H9 (cell line): ENCODE results near the gene MAML3. TPM values are rescaled to one million over a fixed set of nuclear protein-coding genes. Genes with fewer than 3 reads are reported as not detected.

Experiments used
- DNase-seq: peaks from one replicate; pipeline ENCODE4 v3.0.0-alpha.2; 2017
- H2AFZ ChIP-seq: one replicate; pipeline ENCODE4 v1.6.1; 2013; ENCODE audit warnings: mild to moderate bottlenecking, low read length, control low read depth, moderate library complexity
- H2AK5ac ChIP-seq: 2 replicates; pipeline ENCODE4 v1.6.1; 2013; ENCODE audit warnings: low read length, control low read depth, mixed read lengths; ENCODE audit not compliant: insufficient read length
- H2BK120ac ChIP-seq: one replicate; pipeline ENCODE4 v1.6.1; 2013; ENCODE audit warnings: low read depth, mild to moderate bottlenecking, low read length, control low read depth, inconsistent platforms; ENCODE audit not compliant: poor library complexity, severe bottlenecking
- H2BK12ac ChIP-seq: 2 replicates; pipeline ENCODE4 v1.6.1; 2013; ENCODE audit warnings: low read length, control low read depth, mixed read lengths, low read depth; ENCODE audit not compliant: insufficient read length
- H2BK15ac ChIP-seq: 2 replicates; pipeline ENCODE4 v1.6.1; 2013; ENCODE audit warnings: low read depth, low read length, control low read depth
- H2BK20ac ChIP-seq: one replicate; pipeline ENCODE4 v1.6.1; 2013; ENCODE audit warnings: low read depth, mild to moderate bottlenecking, low read length, control low read depth, inconsistent platforms; ENCODE audit not compliant: poor library complexity, severe bottlenecking
- H2BK5ac ChIP-seq: 2 replicates; pipeline ENCODE4 v1.6.1; 2013; ENCODE audit warnings: low read length, control low read depth, mixed read lengths; ENCODE audit not compliant: insufficient read length
- H3K14ac ChIP-seq: 2 replicates; pipeline ENCODE4 v1.6.1; 2013; ENCODE audit warnings: low read length, control low read depth; ENCODE audit not compliant: insufficient read depth
- H3K18ac ChIP-seq: 2 replicates; pipeline ENCODE4 v1.6.1; 2013; ENCODE audit warnings: low read depth, mild to moderate bottlenecking, mixed read lengths, low read length, control low read depth; ENCODE audit not compliant: insufficient read length
- H3K23ac ChIP-seq: 2 replicates; pipeline ENCODE4 v1.6.1; 2013; ENCODE audit warnings: low read length, control low read depth, mixed read lengths, low read depth; ENCODE audit not compliant: insufficient read length
- H3K23me2 ChIP-seq: 2 replicates; pipeline ENCODE4 v1.6.1; 2013; ENCODE audit warnings: low read depth, mild to moderate bottlenecking, mixed read lengths, low read length, control low read depth; ENCODE audit not compliant: insufficient read length, poor library complexity, severe bottlenecking
- H3K27ac ChIP-seq: 2 replicates; pipeline ENCODE4 v1.5.1; 2013; ENCODE audit warnings: low read length, control low read depth, mixed read lengths, low read depth; ENCODE audit not compliant: insufficient read length
- H3K27me3 ChIP-seq: 2 replicates; pipeline ENCODE4 v1.6.1; 2013; ENCODE audit warnings: low read length, control low read depth, inconsistent platforms; ENCODE audit not compliant: insufficient read depth
- H3K4ac ChIP-seq: 2 replicates; pipeline ENCODE4 v1.6.1; 2013; ENCODE audit warnings: low read depth, mild to moderate bottlenecking, control low read depth, inconsistent platforms, low read length, moderate library complexity
- H3K4me1 ChIP-seq: 2 replicates; pipeline ENCODE4 v1.6.1; 2013; ENCODE audit warnings: low read length, control low read depth, inconsistent platforms; ENCODE audit not compliant: insufficient read depth
- H3K4me2 ChIP-seq: 2 replicates; pipeline ENCODE4 v1.6.1; 2013; ENCODE audit warnings: low read length, control low read depth, mixed read lengths; ENCODE audit not compliant: insufficient read length, insufficient read depth
- H3K56ac ChIP-seq: 2 replicates; pipeline ENCODE4 v1.6.1; 2013; ENCODE audit warnings: low read depth, mild to moderate bottlenecking, mixed read lengths, low read length, control low read depth; ENCODE audit not compliant: insufficient read length
- H3K79me1 ChIP-seq: 2 replicates; pipeline ENCODE4 v1.6.1; 2013; ENCODE audit warnings: low read depth, mild to moderate bottlenecking, moderate library complexity, low read length, control low read depth, inconsistent platforms; ENCODE audit not compliant: insufficient read depth, poor library complexity, severe bottlenecking
- H3K79me2 ChIP-seq: 2 replicates; pipeline ENCODE4 v1.6.1; 2013; ENCODE audit warnings: low read length, control low read depth, inconsistent platforms; ENCODE audit not compliant: insufficient read depth
- H3K9ac ChIP-seq: 2 replicates; pipeline ENCODE4 v1.6.1; 2013; ENCODE audit warnings: low read length, control low read depth, mixed read lengths; ENCODE audit not compliant: insufficient read length; ENCODE audit errors: extremely low read depth
- H3K9me3 ChIP-seq: one replicate; pipeline ENCODE4 v1.6.1; 2013; ENCODE audit warnings: low read depth, low read length, inconsistent platforms; ENCODE audit not compliant: control insufficient read depth
- H3T11ph ChIP-seq: one replicate; pipeline ENCODE4 v1.6.1; 2013; ENCODE audit warnings: mild to moderate bottlenecking, low read length, control low read depth, inconsistent platforms
- H4K20me1 ChIP-seq: one replicate; pipeline ENCODE4 v1.6.1; 2013; ENCODE audit not compliant: control insufficient read depth, insufficient read length, insufficient read depth
- H4K5ac ChIP-seq: 2 replicates; pipeline ENCODE4 v1.6.1; 2013; ENCODE audit warnings: low read depth, mild to moderate bottlenecking, mixed read lengths, low read length, control low read depth; ENCODE audit not compliant: insufficient read length
- H4K8ac ChIP-seq: replicated peaks from 2 replicates; pipeline ENCODE4 v1.6.1; 2013; ENCODE audit warnings: low read length, control low read depth, mixed read lengths, low read depth; ENCODE audit not compliant: insufficient read length
- H4K91ac ChIP-seq: 2 replicates; pipeline ENCODE4 v1.6.1; 2013; ENCODE audit warnings: low read depth, mild to moderate bottlenecking, moderate library complexity, mixed read lengths, low read length, control low read depth; ENCODE audit not compliant: insufficient read length
- H3K27ac Mint-ChIP-seq, 3 experiments: 2 replicates in 2 of 3; 3 replicates in 1 of 3; pipeline ENCODE4 v1.8.0; 2020 to 2021; ENCODE audit warnings: mixed read lengths in 3 of 3, mild to moderate bottlenecking in 1 of 3, moderate library complexity in 1 of 3
- H3K27me3 Mint-ChIP-seq: 2 replicates; pipeline ENCODE4 v1.8.0; 2021; ENCODE audit warnings: low read depth, mild to moderate bottlenecking, moderate library complexity, mixed read lengths
- H3K36me3 Mint-ChIP-seq, 3 experiments: 2 replicates in 2 of 3; 3 replicates in 1 of 3; pipeline ENCODE4 v1.8.0; 2020 to 2021; ENCODE audit warnings: low read depth in 3 of 3, mixed read lengths in 3 of 3; ENCODE audit not compliant: insufficient read depth in 1 of 3
- H3K4me1 Mint-ChIP-seq, 2 experiments: 2 replicates each; pipeline ENCODE4 v1.8.0; 2020; ENCODE audit warnings: mixed read lengths in 2 of 2
- H3K4me3 Mint-ChIP-seq, 2 experiments: 2 replicates in 1 of 2; 3 replicates in 1 of 2; pipeline ENCODE4 v1.8.0; 2020 to 2021; ENCODE audit warnings: mild to moderate bottlenecking in 2 of 2, mixed read lengths in 2 of 2, moderate library complexity in 1 of 2
- H3K9me3 Mint-ChIP-seq, 2 experiments: 2 replicates in 1 of 2; 3 replicates in 1 of 2; pipeline ENCODE4 v1.8.0; 2020; ENCODE audit warnings: mild to moderate bottlenecking in 2 of 2, mixed read lengths in 2 of 2, moderate library complexity in 1 of 2
- CTCF ChIP-seq: fragments of 200-600 bp; sonication (generic); conservative IDR thresholded peaks from 3 replicates; pipeline ENCODE4 v1.8.0; 2021; ENCODE audit warnings: antibody characterized with exemption, mild to moderate bottlenecking
- WGBS: extraction: QIAGEN DNeasy Blood & Tissue Kit; methylation state at CpG from one replicate; pipeline ENCODE4 v1.1.7; 2013; ENCODE audit warnings: missing lambda C conversion rate, low lambda C conversion rate, mixed read lengths; ENCODE audit not compliant: insufficient read length; ENCODE audit errors: extremely low coverage; 5-methylcytosine and 5-hydroxymethylcytosine counted together
- total RNA-seq: library from RNA; stranded (reverse); gene quantifications from 2 replicates; pipeline ENCODE4 v1.2.1, GENCODE V29; 2021

MAML3 gene
- total RNA-seq, 1 experiment from 2014 or later: 3.9 TPM

GRCh38 chr4:139682741-139683151, 471.2 kb downstream of the MAML3 start:
- no peak overlapping the region for H3K27ac Mint-ChIP-seq
- H3K14ac ChIP-seq: no peak overlapping the region; the same call in 1 of the 2 replicates
- no peak overlapping the region for H3K4me3 Mint-ChIP-seq
- no peaks in the 10 kb centered on the region for H3K79me1 ChIP-seq
- H3K79me2 ChIP-seq: no peaks in the 10 kb centered on the region
- no peak overlapping the region for H2BK5ac ChIP-seq
- peaks cover 5 to 14% of the 10 kb centered on the region in 2 experiments; a peak in 4 of 5 replicates for H3K9me3 Mint-ChIP-seq
- peaks cover 2% of the 10 kb centered on the region; the same call in 1 of the 2 replicates for H3K27me3 Mint-ChIP-seq
- H3K23me2 ChIP-seq: no peaks in the 10 kb centered on the region
- H2BK12ac ChIP-seq: no peak overlapping the region
- H3K18ac ChIP-seq: no peak overlapping the region
- H2AFZ ChIP-seq: no peak overlapping the region
- no peak overlapping the region for H4K5ac ChIP-seq
- H3K27ac ChIP-seq: no peak overlapping the region
- H3K27me3 ChIP-seq: no peaks in the 10 kb centered on the region
- H4K20me1 ChIP-seq: no peaks in the 10 kb centered on the region
- H2AK5ac ChIP-seq: no peak overlapping the region
- no peaks in the 10 kb centered on the region for H3K9me3 ChIP-seq
- no peak overlapping the region for H2BK20ac ChIP-seq
- H3K4ac ChIP-seq: no peak overlapping the region
- H4K8ac ChIP-seq: no peak overlapping the region
- H3K36me3 Mint-ChIP-seq: peaks cover 12 to 28% (median 17%) of the 10 kb centered on the region in 3 experiments
- H2BK120ac ChIP-seq: no peak overlapping the region
- no peak overlapping the region for H4K91ac ChIP-seq
- H3K4me1 ChIP-seq: no peaks in the 10 kb centered on the region
- H3T11ph ChIP-seq: no peak overlapping the region
- WGBS: no CpG with 5 or more reads among the region's 6 CpGs
- no peak overlapping the region for H3K9ac ChIP-seq
- peaks cover 0 to 6% of the 10 kb centered on the region in 2 experiments; a peak in 3 of 4 replicates for H3K4me1 Mint-ChIP-seq
- H3K56ac ChIP-seq: no peak overlapping the region
- no peak overlapping the region for H3K23ac ChIP-seq
- no peak for TF ChIP-seq CTCF
- DNase-seq: no peak
- H3K4me2 ChIP-seq: no peak overlapping the region
- no peak overlapping the region for H2BK15ac ChIP-seq
